HG03571 (cell line): ENCODE measurements around the gene OSBPL10.

Source experiments
- ATAC-seq: cut with Tn5 transposase; IDR thresholded peaks from one replicate; pipeline ENCODE4 v1.9.1; 2021; ENCODE audit not compliant: unreplicated experiment

The OSBPL10 gene

GRCh38 chr3:31636049-31636448, 345.0 kb downstream of the OSBPL10 start:
- no peak for ATAC-seq

- no peak for ATAC-seq
Measured at GRCh38 chr3:31635545-31635944, 345.5 kb downstream of the OSBPL10 start.

GRCh38 chr3:31634476-31634875, 346.6 kb downstream of the OSBPL10 start:
- no peak for ATAC-seq

DNA sequence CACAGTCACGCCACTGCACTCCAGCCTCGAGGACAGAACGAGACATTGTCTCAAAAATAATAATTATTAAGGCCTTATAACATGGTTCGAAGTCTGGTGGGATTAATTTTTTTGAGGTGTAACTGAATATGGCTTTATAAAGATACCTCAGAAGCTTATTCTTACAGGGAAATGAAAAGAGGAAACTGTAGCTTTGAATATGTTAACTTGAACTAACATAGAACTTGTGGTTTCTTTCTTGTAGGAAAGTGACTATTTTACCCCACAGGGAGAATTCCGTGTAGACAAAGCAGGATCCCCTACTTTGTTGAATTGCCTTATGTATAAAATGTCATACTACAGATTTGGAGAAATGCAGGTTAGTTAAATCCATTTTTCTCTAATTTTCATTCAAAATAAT, 352.0 kb downstream of the OSBPL10 start:
- no peak for ATAC-seq

- no peak for ATAC-seq
Measured at GRCh38 chr3:31625358-31625757, 355.7 kb downstream of the OSBPL10 start.

DNA sequence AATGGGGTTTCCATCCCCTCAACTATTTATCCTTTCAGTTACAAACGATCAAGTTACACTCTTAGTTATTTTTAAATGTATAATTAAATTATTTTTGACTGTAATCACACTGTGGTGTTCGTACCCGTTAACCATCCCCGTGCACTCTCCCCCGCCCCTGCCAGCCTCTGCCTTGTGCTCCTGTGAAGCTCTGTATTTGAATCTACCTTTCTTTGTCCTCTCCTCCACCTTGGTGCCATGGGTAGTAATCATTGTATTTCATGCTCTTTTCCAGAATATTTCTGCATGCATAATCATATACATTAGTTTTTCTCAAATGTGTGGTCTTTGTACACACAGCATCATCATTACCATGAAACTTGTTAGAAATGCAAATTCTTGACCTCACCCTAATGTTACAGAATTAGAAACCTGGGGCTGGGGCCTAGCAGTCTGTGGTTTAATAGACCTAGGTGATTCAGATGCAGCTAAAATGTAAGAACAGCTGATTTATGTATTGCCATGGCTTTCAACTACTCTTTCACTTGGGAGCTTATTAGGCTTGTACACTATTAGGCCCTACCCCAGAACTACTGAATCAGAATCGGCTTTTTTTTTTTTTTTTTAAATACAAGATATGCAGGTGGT, 356.9 kb downstream of the OSBPL10 start:
- ATAC-seq, result no peak

- ATAC-seq, result peak; percentile 60
Measured at GRCh38 chr3:31622636-31623288, 358.3 kb downstream of the OSBPL10 start.

DNA sequence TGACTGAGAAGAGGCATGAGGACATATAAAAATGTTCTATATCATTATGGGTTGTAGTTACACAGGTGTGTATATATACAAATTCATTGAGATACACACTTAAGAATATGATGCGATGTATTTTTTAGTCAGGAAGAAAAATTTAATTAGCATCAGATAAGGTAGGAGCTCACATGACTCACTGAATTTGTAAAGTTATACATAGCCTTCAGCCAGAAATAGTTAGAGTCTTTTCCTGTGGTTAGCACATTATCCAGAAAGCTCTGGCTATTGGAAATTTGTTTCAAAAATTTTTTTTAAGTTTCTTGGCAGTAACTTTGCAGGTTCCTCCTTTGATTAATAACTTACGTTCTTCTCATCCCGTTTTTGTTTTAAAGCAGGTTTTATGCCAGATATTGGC, 359.7 kb downstream of the OSBPL10 start:
- no peak for ATAC-seq

DNA sequence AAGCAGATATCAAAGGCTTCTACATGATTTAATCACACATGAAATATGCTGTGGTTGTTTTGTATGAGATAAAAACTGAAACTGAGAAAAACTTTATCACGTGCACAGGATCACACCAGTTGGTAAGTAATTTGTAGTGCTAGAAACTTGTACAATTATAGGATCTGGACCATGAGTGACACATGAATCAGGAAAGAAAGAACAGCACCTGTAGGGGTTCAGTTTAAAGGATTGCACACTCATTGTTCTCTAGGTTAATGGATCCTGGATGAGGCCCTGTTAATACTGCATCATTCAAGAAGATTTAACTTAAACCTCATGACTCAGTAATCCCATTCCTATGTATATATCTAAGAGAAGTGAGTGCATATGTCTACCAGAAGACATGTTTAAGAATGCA, 360.4 kb downstream of the OSBPL10 start:
- no peak for ATAC-seq

DNA sequence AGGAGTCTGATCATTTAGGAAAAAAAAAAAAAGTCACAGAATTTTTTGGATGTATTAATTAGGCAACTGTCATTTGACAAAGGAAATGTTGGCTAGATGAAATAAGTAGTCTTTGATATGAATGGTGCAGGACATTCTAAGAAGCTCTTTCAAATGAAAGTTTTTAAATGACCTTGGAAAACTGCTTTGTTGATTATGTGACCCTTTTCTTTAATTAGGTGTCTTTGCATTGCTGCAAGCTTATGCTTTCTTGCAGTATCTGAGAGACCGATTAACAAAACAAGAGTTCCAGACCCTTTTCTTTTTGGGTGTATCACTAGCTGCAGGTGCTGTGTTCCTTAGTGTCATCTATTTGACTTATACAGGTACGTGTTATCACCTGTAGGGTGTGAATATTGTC, 364.4 kb downstream of the OSBPL10 start:
- no peak for ATAC-seq

GRCh38 chr3:31615071-31615875, 365.8 kb downstream of the OSBPL10 start:
- no peak for ATAC-seq

DNA sequence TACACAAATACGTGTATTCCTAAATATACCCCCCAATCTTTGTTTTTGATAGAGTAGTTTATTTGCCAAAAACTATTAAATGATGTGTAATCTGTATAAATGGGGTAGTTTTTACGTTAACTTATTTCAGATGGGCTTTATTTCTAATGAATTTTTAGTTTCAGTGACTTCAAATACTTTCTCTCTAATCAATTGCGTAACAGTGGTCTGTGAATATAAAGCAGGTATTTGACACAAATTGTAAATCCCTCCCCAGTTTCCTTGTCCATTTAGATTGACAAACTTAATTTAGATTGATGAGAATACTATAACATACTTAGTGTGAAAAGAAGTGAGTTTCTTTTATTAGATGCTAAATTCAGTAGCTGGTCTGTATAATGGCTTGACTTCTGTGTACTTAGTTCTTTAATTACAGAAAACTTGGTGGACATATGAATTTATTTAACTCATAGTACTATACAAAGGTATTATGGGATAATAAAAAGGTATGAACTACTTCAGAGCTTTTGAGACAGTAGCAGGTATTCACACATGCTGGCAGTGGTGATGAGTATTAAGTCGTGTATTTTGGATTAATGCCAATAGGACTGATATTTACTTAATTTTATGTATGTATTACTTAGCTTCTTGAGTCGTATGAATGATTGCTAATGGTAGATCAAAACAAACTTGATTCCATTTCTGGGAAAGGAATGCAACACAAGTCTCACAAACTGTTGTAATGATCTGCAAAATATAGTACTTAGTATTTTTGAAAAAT, 366.7 kb downstream of the OSBPL10 start:
- ATAC-seq, result no peak

GRCh38 chr3:31613654-31614053, 367.4 kb downstream of the OSBPL10 start:
- ATAC-seq, result no peak

DNA sequence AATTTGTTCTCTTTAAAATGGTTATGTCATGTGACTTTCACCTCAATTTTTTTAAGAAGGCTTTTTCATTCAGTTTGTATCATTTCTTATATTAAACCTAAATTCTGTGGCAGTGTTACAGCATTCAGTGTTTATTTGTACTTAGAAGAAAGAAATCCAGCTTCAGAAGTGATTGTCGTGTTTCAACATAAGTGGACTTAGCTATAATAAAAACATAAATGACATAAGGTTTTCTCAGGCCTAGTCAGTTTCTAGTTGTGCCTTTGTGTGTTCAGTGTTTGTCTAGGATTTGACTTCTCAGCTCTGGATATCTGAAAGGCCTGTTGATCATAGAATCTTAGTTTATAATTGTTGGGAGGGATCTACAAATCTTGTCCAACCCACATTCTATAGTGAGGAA, 367.9 kb downstream of the OSBPL10 start:
- ATAC-seq, result no peak
